ENCODE data around the gene ZNF480. TPM values are rescaled to one million over a fixed set of nuclear protein-coding genes. Genes with fewer than 3 reads are reported as not detected.
"Not testable (repeated sequence)": the region's sequence is repeated elsewhere in the genome, so short reads cannot be mapped to it uniquely, and the experiment has no call there.

The ZNF480 gene
- total RNA-seq, 1 donor = 9.4 TPM

DNA sequence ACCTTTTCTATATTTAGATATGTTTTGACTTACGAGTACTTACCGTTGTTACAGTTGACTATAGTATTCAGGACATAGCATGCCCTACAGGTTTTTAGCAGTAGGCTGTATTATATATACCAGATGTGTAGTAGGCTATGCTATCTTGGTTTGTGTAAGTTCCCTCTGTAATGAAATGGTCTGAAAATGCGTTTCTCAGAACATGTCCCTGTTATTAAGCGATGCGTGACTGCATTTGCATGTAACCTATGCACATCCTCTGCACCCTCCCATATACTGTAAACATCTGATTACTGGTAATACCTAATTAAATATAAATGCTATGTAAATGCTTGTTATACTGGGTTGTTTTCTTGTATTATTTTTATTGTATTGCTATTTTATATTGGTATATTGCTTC is 21.0 kb upstream of the ZNF480 start:
- no peak overlapping the region for H3K4me2 ChIP-seq (ENCODE audit: insufficient read depth, low read length)
- H3K36me3 ChIP-seq (ENCODE audit: insufficient read depth, low read length) = peaks cover 11% of the 10 kb centered on the region
- no peaks in the 10 kb centered on the region for H3K9me3 ChIP-seq (ENCODE audit: low read depth, low read length)
- H3K27ac ChIP-seq (ENCODE audit: low read depth, low read length) = no peak overlapping the region
- H3K79me2 ChIP-seq (ENCODE audit: insufficient read depth, low read length) = peaks cover 93% of the 10 kb centered on the region
- DNase-seq (ENCODE audit: insufficient read length, low spot score, missing footprints) = no peak
- no peak overlapping the region for H3K4me3 ChIP-seq (ENCODE audit: insufficient read depth, low read length)
- no peak overlapping the region for H2AFZ ChIP-seq (ENCODE audit: low read length)
- H3K4me1 ChIP-seq (ENCODE audit: insufficient read depth, low read length) = peaks cover 2% of the 10 kb centered on the region
- peaks cover 34% of the 10 kb centered on the region for H4K20me1 ChIP-seq (ENCODE audit: insufficient read depth, low read length)
- no peaks in the 10 kb centered on the region for H3K27me3 ChIP-seq (ENCODE audit: insufficient read depth, low read length)
- TF ChIP-seq, protein P1, sequence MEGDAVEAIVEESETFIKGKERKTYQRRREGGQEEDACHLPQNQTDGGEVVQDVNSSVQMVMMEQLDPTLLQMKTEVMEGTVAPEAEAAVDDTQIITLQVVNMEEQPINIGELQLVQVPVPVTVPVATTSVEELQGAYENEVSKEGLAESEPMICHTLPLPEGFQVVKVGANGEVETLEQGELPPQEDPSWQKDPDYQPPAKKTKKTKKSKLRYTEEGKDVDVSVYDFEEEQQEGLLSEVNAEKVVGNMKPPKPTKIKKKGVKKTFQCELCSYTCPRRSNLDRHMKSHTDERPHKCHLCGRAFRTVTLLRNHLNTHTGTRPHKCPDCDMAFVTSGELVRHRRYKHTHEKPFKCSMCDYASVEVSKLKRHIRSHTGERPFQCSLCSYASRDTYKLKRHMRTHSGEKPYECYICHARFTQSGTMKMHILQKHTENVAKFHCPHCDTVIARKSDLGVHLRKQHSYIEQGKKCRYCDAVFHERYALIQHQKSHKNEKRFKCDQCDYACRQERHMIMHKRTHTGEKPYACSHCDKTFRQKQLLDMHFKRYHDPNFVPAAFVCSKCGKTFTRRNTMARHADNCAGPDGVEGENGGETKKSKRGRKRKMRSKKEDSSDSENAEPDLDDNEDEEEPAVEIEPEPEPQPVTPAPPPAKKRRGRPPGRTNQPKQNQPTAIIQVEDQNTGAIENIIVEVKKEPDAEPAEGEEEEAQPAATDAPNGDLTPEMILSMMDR (IDR thresholded peaks at IDR 0.05; ENCODE audit: extremely low read depth, low read depth, low read length) = no peak

- Histone ChIP-seq H3K36me3 (ENCODE audit: insufficient read depth, low read length) (peaks cover 7% of the 10 kb centered on the region), H4K20me1 (ENCODE audit: insufficient read depth, low read length) (peaks cover 30% of the 10 kb centered on the region), H3K27ac (ENCODE audit: low read depth, low read length) (no peak overlapping the region), H3K79me2 (ENCODE audit: insufficient read depth, low read length) (peaks cover 93% of the 10 kb centered on the region), H3K4me1 (ENCODE audit: insufficient read depth, low read length) (no peaks in the 10 kb centered on the region), H3K4me3 (ENCODE audit: insufficient read depth, low read length) (no peak overlapping the region), H3K9me3 (ENCODE audit: low read depth, low read length) (no peaks in the 10 kb centered on the region), H3K4me2 (ENCODE audit: insufficient read depth, low read length) (no peak overlapping the region), H2AFZ (ENCODE audit: low read length) (no peak overlapping the region), H3K27me3 (ENCODE audit: insufficient read depth, low read length) (no peaks in the 10 kb centered on the region)
- TF ChIP-seq, protein P1 (IDR thresholded peaks at IDR 0.05; ENCODE audit: extremely low read depth, low read depth, low read length) = no peak
- no peak for DNase-seq (ENCODE audit: insufficient read length, low spot score, missing footprints)
These were observed 19.5 kb upstream of the ZNF480 start for GRCh38 chr19:52277471-52277870.

GRCh38 chr19:52286256-52286655 is 10.7 kb upstream of the ZNF480 start:
- Histone ChIP-seq H4K20me1 (ENCODE audit: insufficient read depth, low read length) (peaks cover 6% of the 10 kb centered on the region), H3K4me1 (ENCODE audit: insufficient read depth, low read length) (no peaks in the 10 kb centered on the region), H3K27ac (ENCODE audit: low read depth, low read length) (no peak overlapping the region), H3K4me2 (ENCODE audit: insufficient read depth, low read length) (no peak overlapping the region), H3K79me2 (ENCODE audit: insufficient read depth, low read length) (peaks cover 28% of the 10 kb centered on the region), H2AFZ (ENCODE audit: low read length) (no peak overlapping the region), H3K36me3 (ENCODE audit: insufficient read depth, low read length) (peaks cover 61% of the 10 kb centered on the region), H3K27me3 (ENCODE audit: insufficient read depth, low read length) (no peaks in the 10 kb centered on the region), H3K4me3 (ENCODE audit: insufficient read depth, low read length) (no peak overlapping the region), H3K9me3 (ENCODE audit: low read depth, low read length) (no peaks in the 10 kb centered on the region)
- TF ChIP-seq, protein P1 (IDR thresholded peaks at IDR 0.05; ENCODE audit: extremely low read depth, low read depth, low read length) = no peak
- DNase-seq (ENCODE audit: insufficient read length, low spot score, missing footprints) = no peak

- Histone ChIP-seq H3K27me3 (ENCODE audit: insufficient read depth, low read length) (no peaks in the 10 kb centered on the region), H3K9me3 (ENCODE audit: low read depth, low read length) (no peaks in the 10 kb centered on the region), H3K4me3 (ENCODE audit: insufficient read depth, low read length) (no peak overlapping the region), H3K4me2 (ENCODE audit: insufficient read depth, low read length) (no peak overlapping the region), H3K27ac (ENCODE audit: low read depth, low read length) (no peak overlapping the region), H4K20me1 (ENCODE audit: insufficient read depth, low read length) (no peaks in the 10 kb centered on the region), H3K36me3 (ENCODE audit: insufficient read depth, low read length) (peaks cover 28% of the 10 kb centered on the region), H3K4me1 (ENCODE audit: insufficient read depth, low read length) (peaks cover 5% of the 10 kb centered on the region), H3K79me2 (ENCODE audit: insufficient read depth, low read length) (no peaks in the 10 kb centered on the region), H2AFZ (ENCODE audit: low read length) (no peak overlapping the region)
- TF ChIP-seq, protein P1 (IDR thresholded peaks at IDR 0.05; ENCODE audit: extremely low read depth, low read depth, low read length) = no peak
- DNase-seq (ENCODE audit: insufficient read length, low spot score, missing footprints) = no peak
These were observed 5.2 kb upstream of the ZNF480 start for GRCh38 chr19:52291781-52292180.

- H3K79me2 ChIP-seq (ENCODE audit: insufficient read depth, low read length); H3K4me2 ChIP-seq (ENCODE audit: insufficient read depth, low read length); H3K27me3 ChIP-seq (ENCODE audit: insufficient read depth, low read length); H3K27ac ChIP-seq (ENCODE audit: low read depth, low read length); H3K9me3 ChIP-seq (ENCODE audit: low read depth, low read length); H4K20me1 ChIP-seq (ENCODE audit: insufficient read depth, low read length); H2AFZ ChIP-seq (ENCODE audit: low read length); H3K4me1 ChIP-seq (ENCODE audit: insufficient read depth, low read length); DNase-seq (ENCODE audit: insufficient read length, low spot score, missing footprints); H3K4me3 ChIP-seq (ENCODE audit: insufficient read depth, low read length): not testable (repeated sequence)
- H3K36me3 ChIP-seq (ENCODE audit: insufficient read depth, low read length) = peaks cover 25% of the 10 kb centered on the region
These were observed 4.0 kb upstream of the ZNF480 start for GRCh38 chr19:52292946-52293345.
